Cardiac fibroblast (primary cell): ENCODE results near the gene ARHGDIB.

Experiments used
- DNase-seq, 2 donors: peaks; one replicate each; pipeline versions ENCODE4 v3.0.0 to v3.0.0-alpha.2; 2010; ENCODE audit warnings: low read depth in 2 of 2
- H3K4me3 ChIP-seq, 2 donors: replicated peaks in 1 of 2; 1 replicate in 1 of 2; 2 replicates in 1 of 2; pipeline ENCODE4 v1.5.1; 2011; ENCODE audit warnings: low read depth in 2 of 2, low read length in 2 of 2, mild to moderate bottlenecking in 2 of 2, moderate library complexity in 1 of 2
- CTCF ChIP-seq: IDR thresholded peaks from one replicate; pipeline ENCODE4 v1.5.1; 2011; ENCODE audit warnings: low read depth, mild to moderate bottlenecking, low read length, inconsistent platforms

The ARHGDIB gene

DNA sequence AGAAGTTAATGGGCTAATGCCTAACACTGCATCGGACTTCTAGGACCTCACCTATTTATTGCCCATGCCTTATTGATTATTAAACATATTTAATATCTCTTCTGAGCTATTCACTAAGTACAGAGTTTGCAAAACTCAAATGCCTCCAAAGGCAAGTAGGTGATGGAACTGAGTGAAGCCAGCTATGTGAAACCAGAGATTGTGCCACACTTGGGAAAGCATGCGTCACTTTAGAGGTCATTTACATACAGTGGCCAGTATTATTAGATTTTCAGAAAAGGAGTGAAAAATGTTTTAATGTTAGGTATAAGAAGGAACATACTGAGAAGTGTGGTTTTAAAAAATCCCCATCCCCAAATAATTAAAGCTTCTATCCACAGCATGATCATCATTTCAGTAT lies 39.2 kb upstream of the ARHGDIB start:
- no peak overlapping the region for H3K4me3 ChIP-seq
- no peak for TF ChIP-seq CTCF
- no peak for DNase-seq

DNA sequence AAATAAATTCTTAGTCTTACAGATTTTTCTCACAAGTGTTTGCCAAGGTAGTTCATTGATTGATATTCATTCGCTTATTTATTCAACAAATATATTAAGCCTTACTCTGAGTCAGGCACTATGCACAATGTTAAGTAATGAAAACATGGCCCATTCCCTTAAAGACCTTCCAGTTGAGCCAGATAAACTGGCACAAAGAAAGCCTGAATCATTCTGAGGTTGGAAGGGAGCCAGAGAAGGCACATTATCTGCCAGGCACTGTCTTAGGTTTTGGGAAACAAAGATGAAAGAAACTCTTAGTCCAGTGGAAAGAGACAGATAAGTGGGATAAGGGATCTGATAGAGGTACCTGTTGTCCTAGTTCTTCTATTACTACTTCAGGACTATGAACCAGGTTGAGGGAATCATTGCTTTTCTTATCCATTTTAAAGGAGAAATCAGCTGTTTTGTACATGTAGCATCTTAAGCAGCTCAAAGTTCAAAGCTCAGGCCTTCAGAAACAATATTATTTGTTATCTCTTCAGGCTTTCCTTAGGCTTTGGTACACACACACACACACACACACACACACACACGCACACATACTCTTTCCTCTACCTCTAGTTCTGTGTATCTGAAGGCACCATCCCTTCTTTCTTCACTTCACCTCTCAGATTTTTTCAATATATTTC lies 38.4 kb upstream of the ARHGDIB start:
- no peak for TF ChIP-seq CTCF
- no peak overlapping the region for H3K4me3 ChIP-seq
- peak in 1 of 2 donors; percentile 39 for DNase-seq

DNA sequence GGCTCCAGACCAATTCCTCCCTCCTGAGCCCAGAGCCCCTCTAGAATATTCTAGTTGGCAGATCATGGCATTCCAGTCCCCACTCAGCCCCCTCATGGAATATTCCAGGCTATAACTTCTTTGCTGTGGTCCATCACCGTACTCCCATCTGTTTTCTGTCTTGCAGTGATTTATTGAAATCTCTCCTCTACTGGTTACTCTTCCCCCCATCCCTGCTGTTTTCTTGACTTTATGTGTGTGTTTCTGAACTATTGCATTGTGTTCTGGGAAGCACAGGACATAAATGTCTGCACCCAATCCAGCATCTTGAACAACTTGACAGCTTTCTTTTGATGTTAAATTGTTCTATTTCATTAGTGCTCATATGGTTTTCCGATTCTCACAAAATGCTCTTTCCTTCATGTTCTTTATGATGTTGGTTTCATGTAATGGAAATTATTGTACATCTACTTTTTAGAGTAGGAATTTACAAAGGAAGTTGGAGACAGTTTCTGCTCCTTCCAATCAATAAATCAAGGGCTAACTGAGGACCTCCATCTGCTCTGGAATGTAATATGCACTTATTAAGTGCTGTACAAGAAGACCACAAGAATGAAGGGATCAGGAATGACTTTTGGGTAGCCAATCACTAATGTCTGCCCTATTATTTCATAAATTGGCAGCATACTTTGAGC lies 37.8 kb upstream of the ARHGDIB start:
- H3K4me3 ChIP-seq, result no peak overlapping the region
- no peak for TF ChIP-seq CTCF
- DNase-seq, result no peak

DNA sequence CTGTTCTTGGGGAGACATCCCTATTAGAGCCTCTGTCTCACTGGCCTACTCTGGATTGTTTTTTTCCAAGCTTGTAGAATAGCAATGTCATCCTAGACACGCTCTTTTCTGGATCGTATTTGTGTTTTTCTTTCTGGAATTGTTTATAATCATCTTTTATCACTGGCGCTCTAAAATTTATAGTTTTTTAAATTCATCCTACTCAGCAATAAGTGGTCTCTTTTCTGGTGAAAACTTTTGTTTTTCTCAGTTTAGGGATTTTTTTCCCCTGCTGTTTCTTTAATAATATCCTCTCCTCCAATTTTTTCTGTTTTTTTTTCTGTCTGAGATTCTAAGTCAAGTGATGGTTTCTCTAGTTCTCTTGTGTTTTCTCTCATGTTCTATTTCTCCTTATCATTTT lies 36.6 kb upstream of the ARHGDIB start:
- no peak for TF ChIP-seq CTCF
- DNase-seq, result no peak
- no peak overlapping the region for H3K4me3 ChIP-seq

DNA sequence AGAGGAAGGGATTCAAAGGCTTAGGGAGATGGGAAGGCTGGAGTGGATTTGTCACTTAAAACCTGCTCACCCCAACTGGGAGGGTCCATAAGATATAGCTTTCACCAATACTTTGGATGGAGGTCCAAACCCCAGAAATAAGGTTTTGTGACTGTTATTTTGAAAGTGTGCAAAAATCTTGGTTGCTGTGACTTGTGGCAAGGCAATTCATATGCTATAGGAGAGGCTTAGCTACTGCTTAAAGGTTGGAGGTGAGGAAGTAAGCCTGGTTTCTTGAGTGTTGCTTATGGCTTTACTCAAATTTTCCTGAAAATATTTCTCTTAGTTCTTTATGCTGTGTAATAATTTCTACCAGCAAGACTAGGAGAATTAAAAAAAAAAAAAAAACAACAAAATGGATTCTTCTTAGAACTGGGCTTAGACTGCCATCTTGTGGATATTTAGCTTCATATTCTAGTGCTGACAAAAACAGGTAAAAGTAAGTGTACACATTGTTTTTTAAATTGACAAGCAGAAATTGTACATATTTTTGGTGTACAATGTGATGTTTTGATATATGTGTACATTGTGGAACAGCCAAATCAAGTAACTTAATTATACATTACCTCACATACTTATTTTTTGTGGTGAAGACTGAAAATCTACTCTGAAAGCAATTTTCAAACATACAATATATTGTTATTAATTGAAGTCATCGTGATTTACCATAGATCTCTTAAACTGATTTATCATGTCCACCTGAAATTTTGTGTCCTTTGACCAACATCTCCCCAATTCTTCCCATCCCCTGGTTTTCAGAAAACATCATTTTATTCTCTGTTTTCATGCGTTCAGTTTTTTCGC lies 34.4 kb upstream of the ARHGDIB start:
- DNase-seq, result peak; percentile 87 to 88
- TF ChIP-seq CTCF, result peak; percentile 57
- H3K4me3 ChIP-seq, result no peak overlapping the region

GRCh38 chr12:14994610-14995009 lies 33.2 kb upstream of the ARHGDIB start:
- no peak overlapping the region for H3K4me3 ChIP-seq
- peak in 1 of 2 donors; percentile 22 for DNase-seq
- no peak for TF ChIP-seq CTCF
